Mononuclear cell (primary cell): Measurements from ENCODE around the gene MAN2B2. TPM values are rescaled to one million over a fixed set of nuclear protein-coding genes. Genes with fewer than 3 reads are reported as not detected.

Experiments used
- H3K27me3 ChIP-seq: 2 replicates; pipeline ENCODE4 v1.6.0; 2011; ENCODE audit warnings: low read length, control low read depth; ENCODE audit not compliant: insufficient read depth
- H3K4me1 ChIP-seq: 2 replicates; pipeline ENCODE4 v1.5.1; 2011; ENCODE audit warnings: mild to moderate bottlenecking, low read length, control low read depth; ENCODE audit not compliant: insufficient read depth
- H3K4me3 ChIP-seq: 2 replicates; pipeline ENCODE4 v1.5.1; 2011; ENCODE audit warnings: mild to moderate bottlenecking, low read length, moderate library complexity
- H3K9me3 ChIP-seq: 2 replicates; pipeline ENCODE4 v1.5.1; 2011; ENCODE audit warnings: low read depth, mild to moderate bottlenecking, control low read depth, low read length
- total RNA-seq: library from RNA; depleted of rRNA; stranded (reverse); fragments of >200 nt; gene quantifications from one replicate; pipeline ENCODE4 v1.2.3, GENCODE V29; 2012

The MAN2B2 gene
- total RNA-seq, 1 donor, result 16.7 TPM

DNA sequence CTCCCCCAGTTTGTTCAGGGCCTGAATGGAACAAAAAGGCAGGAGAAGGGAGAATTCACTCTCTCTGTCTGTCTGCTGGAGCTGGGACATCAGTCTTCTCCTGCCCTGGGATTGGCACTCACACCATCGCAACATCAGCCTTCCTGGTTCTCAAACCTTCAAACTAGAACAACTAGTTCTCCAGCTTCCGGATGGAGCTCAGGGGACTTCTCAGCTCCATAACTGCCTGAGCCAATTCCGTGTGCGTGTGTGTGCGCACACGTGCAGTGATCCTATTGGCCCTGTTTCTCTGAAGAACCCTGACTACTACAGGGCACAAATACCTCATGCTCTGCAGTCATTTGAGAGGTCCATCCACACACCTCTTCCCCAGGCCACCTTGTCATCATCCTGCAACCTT lies 18.7 kb upstream of the MAN2B2 start:
- no peaks in the 10 kb centered on the region for H3K9me3 ChIP-seq
- no peaks in the 10 kb centered on the region for H3K4me1 ChIP-seq
- H3K4me3 ChIP-seq, result no peak overlapping the region
- H3K27me3 ChIP-seq, result peaks cover 8% of the 10 kb centered on the region

DNA sequence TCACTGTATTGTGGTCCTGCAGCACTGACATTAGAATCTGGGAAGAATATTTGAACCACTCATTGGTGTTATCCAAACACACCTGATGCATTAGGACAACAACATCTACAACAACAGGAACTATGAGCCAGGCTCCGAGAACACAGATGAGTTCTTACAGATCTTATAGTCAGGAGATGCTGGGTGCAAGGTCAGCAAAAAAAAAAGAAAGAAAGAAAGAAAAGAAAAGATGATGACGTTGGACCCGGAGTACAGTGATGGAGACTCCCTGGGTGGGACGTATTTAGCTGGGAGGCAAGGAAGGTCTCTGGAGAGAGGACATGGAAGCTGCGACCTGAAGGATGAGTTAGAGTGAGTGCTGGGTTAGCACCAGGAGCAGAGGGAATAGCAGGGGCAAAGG lies 17.8 kb upstream of the MAN2B2 start:
- Histone ChIP-seq H3K4me3 (no peak overlapping the region), H3K9me3 (no peaks in the 10 kb centered on the region), H3K27me3 (peaks cover 17% of the 10 kb centered on the region), H3K4me1 (no peaks in the 10 kb centered on the region)

DNA sequence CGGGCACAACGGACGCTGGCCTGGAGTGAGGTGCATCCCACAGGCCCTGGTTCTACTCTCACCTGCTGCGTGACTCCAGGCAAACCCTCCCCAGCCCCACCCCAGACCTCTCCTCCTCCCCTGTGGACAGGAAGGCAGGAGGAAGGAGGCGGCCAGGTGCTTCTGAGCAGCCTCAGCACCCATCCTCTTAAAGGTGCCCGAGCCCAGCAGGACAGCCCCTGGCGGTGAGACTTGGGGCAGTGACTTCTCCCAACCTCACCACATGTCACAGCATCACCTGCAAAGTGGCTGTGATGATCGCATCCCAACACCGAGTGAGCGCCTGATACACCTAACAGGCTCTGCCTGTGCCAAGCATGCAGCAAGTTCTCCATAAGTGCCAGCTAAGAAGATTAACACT lies 17.1 kb upstream of the MAN2B2 start:
- no peaks in the 10 kb centered on the region for H3K9me3 ChIP-seq
- H3K4me1 ChIP-seq, result no peaks in the 10 kb centered on the region
- peaks cover 24% of the 10 kb centered on the region for H3K27me3 ChIP-seq
- H3K4me3 ChIP-seq, result no peak overlapping the region

DNA sequence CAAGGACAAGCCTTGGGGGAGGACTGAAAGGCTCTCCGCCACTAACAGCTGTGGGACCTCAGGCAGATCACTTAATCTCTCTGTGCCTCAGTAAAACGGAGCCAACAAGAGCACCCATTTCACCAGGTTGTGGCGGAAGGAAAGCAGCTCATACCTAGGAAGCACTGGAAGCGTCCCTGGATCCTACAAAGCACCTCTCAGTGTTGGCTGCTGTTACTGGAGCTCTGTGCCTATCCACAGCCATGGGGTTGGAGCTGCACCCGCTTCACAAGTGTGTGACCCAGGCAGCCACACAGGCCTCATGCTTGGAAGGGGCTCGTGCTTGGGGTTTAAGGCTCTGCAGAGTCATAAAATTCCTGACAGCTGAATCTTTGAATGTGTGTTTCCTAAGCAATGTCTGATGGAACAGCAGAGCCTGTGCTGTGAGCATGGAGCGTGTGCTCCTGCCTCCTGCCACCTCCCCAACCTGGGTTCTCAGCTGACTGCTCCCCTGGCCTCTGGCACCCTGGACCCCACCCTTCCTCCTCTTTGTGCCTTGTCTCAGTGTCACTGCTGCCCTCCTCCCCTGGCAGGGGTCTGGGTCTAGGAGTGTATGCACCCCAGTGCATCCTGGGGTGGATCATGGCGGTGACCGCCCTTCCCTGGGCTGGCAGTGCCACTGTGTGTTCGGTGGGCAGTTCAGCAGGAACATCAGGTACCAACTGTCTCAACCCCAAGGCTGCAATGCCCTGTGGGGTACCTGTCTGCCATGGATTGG lies 14.4 kb upstream of the MAN2B2 start:
- Histone ChIP-seq H3K9me3 (no peaks in the 10 kb centered on the region), H3K27me3 (peaks cover 44% of the 10 kb centered on the region), H3K4me1 (no peaks in the 10 kb centered on the region), H3K4me3 (no peak overlapping the region)

DNA sequence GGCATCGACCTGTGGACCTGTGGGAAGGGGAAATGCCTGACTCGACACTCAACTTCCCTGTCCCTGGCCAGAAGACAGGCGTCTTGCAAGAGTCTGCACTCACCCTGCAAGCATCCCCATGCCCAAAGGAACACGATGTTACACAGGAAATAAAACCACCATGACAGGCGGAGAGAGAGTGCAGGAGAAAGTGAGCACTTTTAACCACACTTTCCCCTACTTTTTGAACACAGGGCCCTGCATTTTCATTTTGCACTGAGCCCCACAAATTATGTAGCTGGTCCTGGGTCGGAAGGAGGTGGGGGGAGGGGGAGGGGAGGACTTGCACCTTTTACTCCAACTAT lies 13.8 kb upstream of the MAN2B2 start:
- Histone ChIP-seq H3K4me1 (no peaks in the 10 kb centered on the region), H3K9me3 (no peaks in the 10 kb centered on the region), H3K4me3 (no peak overlapping the region), H3K27me3 (peaks cover 44% of the 10 kb centered on the region)

DNA sequence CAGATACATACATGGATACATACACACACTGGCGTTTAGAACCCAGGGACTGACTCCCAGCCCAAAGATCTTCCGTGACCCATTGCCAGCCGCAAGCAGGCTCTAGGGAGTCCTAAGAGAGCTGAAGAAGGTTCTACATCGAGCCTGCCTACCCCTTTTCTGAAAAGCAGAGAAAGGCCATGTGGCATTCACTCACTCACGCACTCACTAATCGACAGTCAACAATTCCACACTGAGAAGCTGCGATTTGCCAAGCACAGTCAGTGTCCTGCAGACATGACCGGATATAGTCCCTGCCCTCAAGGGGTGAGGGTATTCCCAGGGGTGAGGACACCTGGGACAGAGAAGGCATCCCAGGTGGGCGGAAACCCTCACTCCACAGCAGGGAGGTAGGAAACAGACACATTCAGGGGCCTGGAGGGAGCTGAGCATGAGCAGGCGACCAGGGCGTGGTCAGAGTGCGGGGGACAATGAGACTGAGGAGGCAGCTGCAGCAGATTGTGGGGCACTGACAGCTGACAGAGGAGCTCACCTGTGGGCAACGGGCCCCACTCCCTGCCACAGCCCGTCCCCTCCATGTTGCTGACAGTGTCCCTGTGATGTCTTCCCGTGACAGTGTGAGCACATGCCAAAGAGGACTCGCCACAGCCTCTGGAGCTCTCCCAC lies 13.2 kb upstream of the MAN2B2 start:
- H3K9me3 ChIP-seq, result no peaks in the 10 kb centered on the region
- no peaks in the 10 kb centered on the region for H3K4me1 ChIP-seq
- H3K27me3 ChIP-seq, result peaks cover 44% of the 10 kb centered on the region

DNA sequence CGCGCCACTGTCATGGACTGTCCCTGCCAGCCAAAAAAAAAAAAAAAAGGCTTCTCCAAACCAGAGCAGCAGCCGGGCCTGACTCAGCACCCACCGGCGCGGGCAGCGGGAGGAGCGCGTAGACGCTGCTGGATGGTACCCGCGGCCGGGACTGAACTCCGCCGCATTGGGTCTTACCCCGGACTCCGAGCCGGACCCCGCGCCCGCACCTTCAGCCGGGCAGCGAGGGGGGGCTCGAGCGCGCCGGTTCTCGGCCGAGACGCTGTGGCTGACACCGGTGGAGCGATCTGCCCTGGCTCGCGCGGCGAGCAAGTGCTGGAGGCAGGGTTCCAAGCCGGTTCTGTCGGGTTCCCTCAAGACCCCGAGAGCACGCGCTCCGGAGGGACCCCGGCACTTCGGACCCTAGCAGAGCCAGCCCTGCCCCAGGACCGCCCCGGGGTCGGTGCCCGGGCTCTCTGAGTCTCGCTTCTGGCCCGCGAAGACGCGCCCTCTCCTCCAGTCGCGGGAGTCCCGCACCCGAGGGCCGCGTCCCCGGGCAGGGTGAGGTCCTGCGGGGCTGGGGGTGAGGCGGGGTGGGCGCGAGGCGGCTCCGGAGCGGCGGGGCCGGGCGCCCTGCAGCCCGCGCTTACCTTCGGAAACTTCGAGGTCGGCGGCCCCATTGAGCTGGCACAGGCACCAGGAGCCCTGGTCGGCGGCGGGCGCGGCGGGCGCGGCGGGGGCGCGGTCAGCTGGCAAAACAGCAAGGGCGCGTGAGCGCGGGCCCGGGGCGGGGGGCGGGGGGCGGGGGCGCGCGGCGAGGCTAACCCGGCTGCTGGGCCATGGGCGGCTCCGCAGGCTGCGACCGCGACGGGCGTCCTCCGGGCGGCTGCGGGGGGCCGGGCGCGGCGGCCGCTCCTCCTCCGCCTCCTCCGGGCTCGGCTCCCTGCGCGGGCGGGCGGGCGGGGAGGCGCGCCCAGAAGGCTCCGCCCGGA lies 11.8 kb upstream of the MAN2B2 start:
- H3K4me3 ChIP-seq, result no peak overlapping the region
- H3K27me3 ChIP-seq, result peaks cover 44% of the 10 kb centered on the region
- H3K4me1 ChIP-seq, result no peaks in the 10 kb centered on the region
- H3K9me3 ChIP-seq, result no peaks in the 10 kb centered on the region

More for the DNA sequence above, 13.2 kb upstream of the MAN2B2 start:
- no peak overlapping the region for H3K4me3 ChIP-seq

DNA sequence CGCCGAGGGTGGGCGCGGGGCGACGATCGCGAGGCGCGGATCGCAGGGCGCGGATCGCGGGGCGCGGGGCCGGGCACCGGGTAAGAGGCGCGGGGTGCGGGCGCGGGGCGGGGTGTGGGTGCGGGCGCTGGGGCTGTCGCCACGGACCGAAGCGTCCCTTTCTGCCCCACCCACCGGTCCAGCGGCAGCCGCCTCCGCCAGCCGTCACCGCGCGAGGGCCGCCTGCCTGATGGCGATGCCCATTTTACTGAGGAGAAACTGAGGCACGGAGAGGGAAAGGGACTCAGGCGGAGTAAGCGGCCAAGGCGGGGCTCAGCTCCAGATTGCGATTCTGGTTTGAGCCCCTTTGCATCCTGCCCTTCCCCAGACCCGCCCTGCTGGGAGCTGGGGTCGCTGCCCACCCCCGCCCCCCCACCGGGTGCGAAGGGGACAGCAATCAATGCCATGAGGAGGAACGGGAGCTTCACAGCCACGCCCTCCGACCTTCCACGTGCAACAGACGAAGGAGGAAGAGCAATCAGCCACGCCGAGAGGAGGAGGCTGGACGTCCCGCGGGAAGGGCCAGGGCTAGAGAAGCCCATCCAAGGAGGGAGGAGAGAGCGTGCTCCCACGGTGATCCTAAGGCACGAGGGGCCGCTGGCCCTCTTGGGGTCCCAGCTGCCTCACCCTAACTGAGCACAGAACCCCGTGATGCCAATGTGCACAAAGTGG lies 10.9 kb upstream of the MAN2B2 start:
- Histone ChIP-seq H3K4me3 (no peak overlapping the region), H3K9me3 (no peaks in the 10 kb centered on the region), H3K27me3 (peaks cover 43% of the 10 kb centered on the region), H3K4me1 (no peaks in the 10 kb centered on the region)

DNA sequence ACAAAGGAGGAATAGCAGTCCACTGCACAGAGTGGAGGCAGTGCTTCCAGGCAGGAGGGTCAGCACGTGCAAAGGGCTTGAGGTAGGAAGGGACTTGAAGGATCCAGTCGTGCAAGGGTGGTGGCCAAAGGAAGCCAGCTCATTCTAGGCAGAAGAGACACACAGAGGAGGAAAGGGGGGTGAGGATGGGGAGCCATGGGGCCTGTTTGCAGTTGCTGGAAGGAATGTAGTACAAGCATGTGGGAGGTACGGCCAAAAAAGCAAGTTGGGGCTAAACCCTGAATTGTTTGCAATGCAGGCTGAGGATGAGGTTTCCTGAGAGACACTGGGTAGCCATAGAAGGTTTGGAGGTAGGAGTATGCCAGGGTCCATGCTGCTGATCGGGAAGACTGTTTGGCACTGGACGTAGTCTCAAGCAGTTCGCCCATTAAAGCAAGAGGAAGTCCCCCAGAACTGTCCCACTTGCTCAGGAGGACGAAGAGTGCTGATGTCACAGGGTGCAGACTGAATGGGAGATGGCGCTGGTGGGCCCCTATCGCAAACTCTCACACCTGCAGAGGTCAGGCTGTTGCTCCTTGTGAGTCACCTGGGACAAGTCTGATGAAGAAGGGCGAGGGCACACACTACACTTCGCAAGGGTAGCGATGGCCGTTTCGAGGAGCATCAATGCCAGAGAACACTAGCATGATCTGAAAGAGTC lies 9.1 kb upstream of the MAN2B2 start:
- peaks cover 40% of the 10 kb centered on the region for H3K27me3 ChIP-seq
- no peak overlapping the region for H3K4me3 ChIP-seq
- H3K9me3 ChIP-seq, result no peaks in the 10 kb centered on the region
- no peaks in the 10 kb centered on the region for H3K4me1 ChIP-seq

DNA sequence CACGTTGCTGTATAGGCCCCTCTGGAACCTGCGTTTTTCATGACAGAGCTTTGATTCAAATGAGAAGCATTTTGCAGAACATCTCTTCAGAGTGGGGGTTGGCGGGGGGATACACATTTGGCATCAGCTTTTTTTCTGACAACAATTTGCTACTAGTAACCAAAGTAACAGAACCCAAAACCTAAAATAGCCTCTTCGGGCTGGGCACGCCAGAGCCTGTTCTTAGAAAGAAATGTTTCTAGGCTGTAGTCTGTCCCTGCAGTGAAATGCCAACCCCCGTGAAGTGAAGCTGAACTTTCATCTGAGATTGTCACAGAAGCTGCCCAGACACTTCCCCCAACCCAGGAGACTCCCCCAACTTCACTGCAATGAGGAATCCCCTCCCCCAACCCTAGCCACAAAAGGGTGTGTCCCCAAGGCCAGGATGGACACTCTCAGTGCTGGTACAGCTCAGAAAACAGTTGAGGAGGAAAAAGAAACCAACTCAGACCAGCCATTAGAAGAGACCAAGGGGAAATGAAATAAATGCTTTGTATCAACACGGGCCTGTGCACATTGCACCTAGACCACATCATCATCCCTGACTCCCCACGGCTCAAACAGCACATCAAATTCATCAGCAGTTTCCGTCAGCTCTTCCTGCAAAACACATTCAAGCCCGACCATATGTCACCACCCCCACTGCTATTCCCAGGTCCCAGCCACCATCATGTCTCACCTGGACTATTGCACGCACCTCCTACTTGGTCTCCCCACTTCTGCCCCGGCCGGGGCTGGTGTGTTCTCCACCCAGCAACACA lies 8.4 kb upstream of the MAN2B2 start:
- Histone ChIP-seq H3K4me1 (no peaks in the 10 kb centered on the region), H3K27me3 (peaks cover 33% of the 10 kb centered on the region), H3K9me3 (no peaks in the 10 kb centered on the region), H3K4me3 (no peak overlapping the region)

DNA sequence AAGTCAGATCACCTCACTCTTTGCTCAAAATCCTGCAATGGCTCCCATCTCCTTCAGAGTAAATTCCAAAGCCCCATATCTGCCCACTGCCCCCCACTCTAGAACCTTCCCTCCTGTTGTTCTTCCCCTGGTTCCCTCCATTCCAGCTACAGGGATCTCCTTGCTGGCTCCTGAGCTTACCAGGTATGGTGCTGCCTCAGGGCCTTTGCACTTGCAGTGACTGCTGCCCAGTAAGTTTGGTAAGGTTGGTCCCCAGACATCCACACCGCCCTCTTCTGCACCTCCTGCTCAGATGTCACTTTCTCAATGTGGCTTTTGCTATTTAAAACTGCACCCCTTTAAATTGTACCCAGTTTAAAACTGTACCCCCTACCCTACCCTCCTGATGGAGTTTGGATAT lies 7.8 kb upstream of the MAN2B2 start:
- Histone ChIP-seq H3K9me3 (no peaks in the 10 kb centered on the region), H3K27me3 (peaks cover 27% of the 10 kb centered on the region), H3K4me1 (no peaks in the 10 kb centered on the region), H3K4me3 (no peak overlapping the region)

DNA sequence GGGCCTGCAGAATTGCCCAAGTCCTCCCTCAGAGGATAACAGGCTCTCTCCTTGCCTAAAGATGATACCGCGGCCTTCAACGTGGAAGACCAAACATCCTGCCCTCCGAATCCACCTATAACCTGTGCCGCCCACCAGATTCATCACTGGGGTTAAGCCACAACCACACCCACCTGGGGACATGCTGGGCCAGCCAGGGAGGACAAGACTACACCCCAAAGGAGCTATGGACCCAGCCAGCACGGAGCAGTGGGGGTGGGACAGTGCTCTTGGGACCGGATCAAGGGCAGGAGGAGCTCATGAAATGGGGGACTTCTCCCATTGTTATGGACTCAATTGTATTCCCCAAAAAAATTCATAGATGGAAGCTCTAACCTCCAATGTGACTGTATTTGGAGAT lies 6.8 kb upstream of the MAN2B2 start:
- Histone ChIP-seq H3K27me3 (peaks cover 18% of the 10 kb centered on the region), H3K9me3 (no peaks in the 10 kb centered on the region), H3K4me1 (no peaks in the 10 kb centered on the region), H3K4me3 (no peak overlapping the region)

DNA sequence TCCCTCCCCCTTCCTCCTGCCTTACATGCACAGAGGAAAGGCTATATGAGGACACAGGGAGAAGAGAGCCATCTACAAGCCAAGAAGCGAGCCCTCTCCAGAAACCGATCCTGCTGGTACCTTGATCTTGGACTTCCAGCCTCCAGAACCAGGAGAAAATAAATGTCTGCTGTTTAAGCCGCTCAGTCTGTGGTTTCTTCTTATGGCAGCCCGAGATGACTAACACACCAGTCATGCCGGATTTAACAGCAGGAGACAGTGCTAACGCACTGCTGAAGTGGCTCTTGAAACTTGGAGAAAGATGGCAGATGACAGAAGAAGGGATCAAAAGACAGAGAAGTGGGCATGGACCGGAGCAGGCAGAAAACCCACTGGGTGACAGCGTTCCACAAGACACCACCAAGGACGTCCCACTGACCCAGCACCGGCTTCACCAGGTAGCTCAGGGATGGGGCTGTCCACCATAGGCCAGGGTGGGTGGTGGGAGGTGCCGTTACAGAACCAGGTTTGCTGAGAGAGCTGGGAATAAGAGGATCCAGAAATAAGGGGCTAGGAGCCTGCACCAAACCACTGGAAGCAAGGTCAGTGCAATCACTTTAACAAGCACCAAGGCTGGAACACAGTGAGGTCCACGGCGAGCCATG lies 6.2 kb upstream of the MAN2B2 start:
- Histone ChIP-seq H3K9me3 (no peaks in the 10 kb centered on the region), H3K27me3 (peaks cover 17% of the 10 kb centered on the region), H3K4me1 (no peaks in the 10 kb centered on the region), H3K4me3 (no peak overlapping the region)
